SU-DHL-6 (cell line): ENCODE data around the gene AATF.

Experiments used
- EZH2phosphoT487 ChIP-seq: fragments of 200-600 bp; sonication (generic), shearing (Covaris generic); conservative IDR thresholded peaks from 2 replicates; pipeline ENCODE4 v1.6.1; 2018; ENCODE audit warnings: mild to moderate bottlenecking, antibody characterized with exemption, low read length, moderate library complexity, mixed read lengths
- TF ChIP-seq, protein P1 (sequence below): fragments of 200-600 bp; sonication (generic); IDR thresholded peaks from one replicate; pipeline ENCODE4 v1.5.1; 2017; ENCODE audit warnings: antibody characterized with exemption, mild to moderate bottlenecking, low read length, moderate library complexity; ENCODE audit not compliant: insufficient read depth, poor library complexity, severe bottlenecking

DNA sequence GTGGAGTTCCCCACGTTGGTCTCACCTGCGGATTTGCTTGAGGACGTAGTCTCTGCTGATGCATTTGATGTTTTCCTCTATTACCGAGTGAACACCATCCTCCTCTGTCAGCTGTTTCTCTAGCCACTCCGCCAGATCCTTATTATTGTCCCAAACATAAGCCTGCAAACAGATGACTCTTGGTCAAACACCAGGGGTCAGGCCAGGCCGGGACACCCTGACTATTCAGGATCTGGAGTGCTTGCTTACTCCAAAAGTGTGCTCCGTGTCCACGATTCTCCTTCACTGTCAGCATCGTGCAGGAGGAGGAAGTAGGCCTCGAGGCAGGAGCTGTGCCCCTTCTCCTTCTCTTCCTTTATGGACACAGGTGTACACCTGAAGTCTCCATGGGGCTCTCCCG is 140.2 kb downstream of the AATF start:
- TF ChIP-seq, protein P1, sequence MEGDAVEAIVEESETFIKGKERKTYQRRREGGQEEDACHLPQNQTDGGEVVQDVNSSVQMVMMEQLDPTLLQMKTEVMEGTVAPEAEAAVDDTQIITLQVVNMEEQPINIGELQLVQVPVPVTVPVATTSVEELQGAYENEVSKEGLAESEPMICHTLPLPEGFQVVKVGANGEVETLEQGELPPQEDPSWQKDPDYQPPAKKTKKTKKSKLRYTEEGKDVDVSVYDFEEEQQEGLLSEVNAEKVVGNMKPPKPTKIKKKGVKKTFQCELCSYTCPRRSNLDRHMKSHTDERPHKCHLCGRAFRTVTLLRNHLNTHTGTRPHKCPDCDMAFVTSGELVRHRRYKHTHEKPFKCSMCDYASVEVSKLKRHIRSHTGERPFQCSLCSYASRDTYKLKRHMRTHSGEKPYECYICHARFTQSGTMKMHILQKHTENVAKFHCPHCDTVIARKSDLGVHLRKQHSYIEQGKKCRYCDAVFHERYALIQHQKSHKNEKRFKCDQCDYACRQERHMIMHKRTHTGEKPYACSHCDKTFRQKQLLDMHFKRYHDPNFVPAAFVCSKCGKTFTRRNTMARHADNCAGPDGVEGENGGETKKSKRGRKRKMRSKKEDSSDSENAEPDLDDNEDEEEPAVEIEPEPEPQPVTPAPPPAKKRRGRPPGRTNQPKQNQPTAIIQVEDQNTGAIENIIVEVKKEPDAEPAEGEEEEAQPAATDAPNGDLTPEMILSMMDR = no peak
- no peak for TF ChIP-seq EZH2phosphoT487
